PC-3 (cell line): ENCODE results near the gene PPIL4. TPM values are rescaled to one million over a fixed set of nuclear protein-coding genes. Genes with fewer than 3 reads are reported as not detected.

Experiments
- ATAC-seq: fragments of 200-7000 bp; cut with Tn5 transposase; 2 replicates; pipeline ENCODE4 v1.9.1; 2020; ENCODE audit warnings: mild to moderate bottlenecking, moderate library complexity
- BruUV-seq: library from RNA; stranded (reverse); fragments of 400-500 nt; replicated peaks from 2 replicates; lab custom pipeline; 2021; lab: Mats Ljungman, UMichigan
- CTCF ChIA-PET: fragments of 300-600 bp; sonication (Branson Sonifier 250); formaldehyde crosslinking; loops from one replicate; lab custom pipeline; 2022; ENCODE audit warnings: antibody characterized with exemption; lab: Charles Lee
- POLR2A ChIA-PET: fragments of 300-600 bp; sonication (Branson Sonifier 250); formaldehyde crosslinking; loops from one replicate; lab custom pipeline; 2022; ENCODE audit warnings: antibody characterized with exemption; ENCODE audit not compliant: unreplicated experiment; lab: Charles Lee
- DNase-seq: peaks from one replicate; pipeline ENCODE4 v3.0.0-alpha.2; 2015
- H2AFZ ChIP-seq: fragments of 300-600 bp; sonication (generic); 2 replicates; pipeline ENCODE4 v1.6.0; 2016; ENCODE audit warnings: antibody characterized with exemption, low read length
- H3F3A ChIP-seq: fragments of 300-600 bp; sonication (generic); one replicate; pipeline ENCODE4 v1.6.0; 2017; ENCODE audit warnings: antibody characterized with exemption, low read length, control low read depth, mild to moderate bottlenecking; ENCODE audit not compliant: unreplicated experiment
- H3K27ac ChIP-seq: fragments of 300-600 bp; sonication (generic); 2 replicates; pipeline ENCODE4 v1.5.1; 2016; ENCODE audit warnings: mild to moderate bottlenecking, low read length
- H3K27me3 ChIP-seq: fragments of 300-600 bp; sonication (generic); 2 replicates; pipeline ENCODE4 v1.6.1; 2016; ENCODE audit warnings: low read length, mixed read lengths
- H3K36me3 ChIP-seq: fragments of 300-600 bp; sonication (generic); 2 replicates; pipeline ENCODE4 v1.6.1; 2016; ENCODE audit warnings: low read depth, mixed run types, low read length, mixed read lengths
- H3K4me1 ChIP-seq: fragments of 300-600 bp; sonication (generic); 2 replicates; pipeline ENCODE4 v1.5.1; 2016; ENCODE audit warnings: low read length; ENCODE audit not compliant: insufficient read depth
- H3K4me2 ChIP-seq: fragments of 300-600 bp; sonication (generic); 2 replicates; pipeline ENCODE4 v1.6.0; 2016; ENCODE audit warnings: low read length
- H3K4me3 ChIP-seq: fragments of 300-600 bp; sonication (generic); 2 replicates; pipeline ENCODE4 v1.5.1; 2016; ENCODE audit warnings: mild to moderate bottlenecking, low read length, mixed read lengths
- H3K79me2 ChIP-seq: fragments of 300-600 bp; sonication (generic); 2 replicates; pipeline ENCODE4 v1.6.1; 2017; ENCODE audit warnings: low read length, mixed read lengths
- H3K9ac ChIP-seq: fragments of 300-600 bp; sonication (generic); 2 replicates; pipeline ENCODE4 v1.6.0; 2016; ENCODE audit warnings: mild to moderate bottlenecking, low read length
- H3K9me2 ChIP-seq: fragments of 300-600 bp; sonication (generic); replicated peaks from 2 replicates; pipeline ENCODE4 v1.6.1; 2016; ENCODE audit warnings: mixed run types, low read length, mixed read lengths
- H3K9me3 ChIP-seq: fragments of 300-600 bp; sonication (generic); 2 replicates; pipeline ENCODE4 v1.6.1; 2016; ENCODE audit warnings: low read length, mixed read lengths
- H4K20me1 ChIP-seq: fragments of 300-600 bp; sonication (generic); 2 replicates; pipeline ENCODE4 v1.6.1; 2016; ENCODE audit warnings: low read length, mixed read lengths
- CTCF ChIP-seq: fragments of 300-600 bp; sonication (generic); conservative IDR thresholded peaks from 2 replicates; pipeline ENCODE4 v1.5.1; 2017; ENCODE audit warnings: antibody characterized with exemption, low read depth, mild to moderate bottlenecking, low read length
- EZH2 ChIP-seq: fragments of 300-600 bp; sonication (generic); IDR thresholded peaks from one replicate; pipeline ENCODE4 v1.6.1; 2017; ENCODE audit warnings: antibody characterized with exemption, mild to moderate bottlenecking, low read length; ENCODE audit not compliant: unreplicated experiment
- EZH2phosphoT487 ChIP-seq: fragments of 300-600 bp; sonication (generic); IDR thresholded peaks from 2 replicates; pipeline ENCODE4 v1.6.1; 2018; ENCODE audit warnings: mild to moderate bottlenecking, antibody characterized with exemption, low read length, borderline replicate concordance
- intact Hi-C: fragments of 100-400 bp; cut with micrococcal nuclease; formaldehyde crosslinking; loops from 2 replicates; pipeline ENCODE4 v1.9.0; 2023
- total RNA-seq: library from RNA; depleted of rRNA; stranded (reverse); fragments of >200 nt; gene quantifications from 2 replicates; pipeline ENCODE4 v1.2.3, GENCODE V29; 2014

PPIL4 gene
- total RNA-seq, 1 experiment from 2014 or later: 12.8 TPM

DNA sequence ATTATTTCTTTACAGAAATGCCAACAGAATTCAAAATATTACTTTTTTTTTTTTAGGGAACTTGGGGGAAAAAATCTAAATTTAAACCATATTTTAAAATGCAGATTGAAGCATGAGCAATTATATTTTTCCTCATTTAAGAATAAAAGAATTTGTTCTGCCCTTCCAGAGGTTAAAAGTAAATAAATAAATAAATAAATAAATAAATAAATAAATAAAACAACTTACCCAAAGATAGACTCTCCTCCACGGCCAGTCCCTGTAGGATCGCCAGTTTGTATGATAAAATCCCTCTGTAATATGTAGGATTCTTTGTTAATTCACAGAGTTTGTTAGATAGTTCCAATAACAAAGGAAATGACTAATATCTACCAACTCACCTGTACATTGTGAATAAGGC lies 4.7 kb downstream of the PPIL4 start:
- Histone ChIP-seq H3K9me2 (no peaks in the 10 kb centered on the region), H2AFZ (no peak overlapping the region), H3K9ac (no peak overlapping the region), H3K36me3 (peaks cover 11% of the 10 kb centered on the region; the same call in 1 of the 2 replicates), H3K4me2 (no peak overlapping the region), H3K4me3 (no peak overlapping the region), H3K27me3 (no peaks in the 10 kb centered on the region), H3K27ac (no peak overlapping the region), H3K4me1 (peaks cover 9% of the 10 kb centered on the region), H3K79me2 (peaks cover 46% of the 10 kb centered on the region), H4K20me1 (no peaks in the 10 kb centered on the region), H3K9me3 (no peaks in the 10 kb centered on the region), H3F3A (no peaks in the 10 kb centered on the region)
- TF ChIP-seq EZH2: no peak
- TF ChIP-seq CTCF: no peak
- TF ChIP-seq EZH2phosphoT487: no peak
- CTCF ChIA-PET: no interaction called here
- ATAC-seq (no peak), DNase-seq (no peak)
- BruUV-seq: no TSS peak
- intact Hi-C loops: loop anchor here (10.0 kb wide), 1 partner anchor 384 kb away; the partner anchor contains the start of gene RAET1G
- POLR2A ChIA-PET: no interaction called here

DNA sequence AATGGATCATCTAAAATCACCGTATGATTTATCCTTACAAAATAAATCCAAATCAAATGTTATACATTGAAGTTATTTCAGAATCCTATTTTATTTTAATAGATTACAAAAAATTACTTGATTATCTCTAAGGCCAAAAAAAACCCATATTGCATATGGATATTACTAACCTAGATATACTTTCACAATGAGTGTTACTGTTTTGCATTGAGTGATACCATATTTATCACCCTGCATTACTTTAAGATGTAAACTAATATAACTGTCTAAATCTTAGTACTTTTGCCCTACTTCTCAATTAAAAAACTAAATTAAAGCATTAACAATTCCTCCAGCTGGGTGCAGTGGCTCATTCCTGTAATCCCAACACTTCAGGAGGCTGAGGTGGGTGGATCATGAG lies 11.1 kb downstream of the PPIL4 start:
- peaks cover 17% of the 10 kb centered on the region; the same call in 1 of the 2 replicates for H3K36me3 ChIP-seq
- no peak overlapping the region for H3K4me2 ChIP-seq
- H3K4me1 ChIP-seq: no peaks in the 10 kb centered on the region
- H3K79me2 ChIP-seq: no peaks in the 10 kb centered on the region
- no peaks in the 10 kb centered on the region for H4K20me1 ChIP-seq
- DNase-seq (no peak), ATAC-seq (no peak)
- no TSS peak for BruUV-seq
- no peak overlapping the region for H2AFZ ChIP-seq
- no peaks in the 10 kb centered on the region for H3K27me3 ChIP-seq
- no peaks in the 10 kb centered on the region for H3K9me3 ChIP-seq
- ChIA-PET CTCF (no interaction called here), POLR2A (no interaction called here)
- no peak overlapping the region for H3K27ac ChIP-seq
- no peak overlapping the region for H3K9ac ChIP-seq
- intact Hi-C loops: no loop called here
- H3K4me3 ChIP-seq: no peak overlapping the region
- TF ChIP-seq EZH2phosphoT487: no peak
- no peak for TF ChIP-seq EZH2
- TF ChIP-seq CTCF: no peak
- no peaks in the 10 kb centered on the region for H3F3A ChIP-seq
- H3K9me2 ChIP-seq: no peaks in the 10 kb centered on the region

- ChIA-PET CTCF (no interaction called here), POLR2A (no interaction called here)
- no peaks in the 10 kb centered on the region for H3K4me1 ChIP-seq
- H3K79me2 ChIP-seq: no peaks in the 10 kb centered on the region
- peaks cover 11% of the 10 kb centered on the region; the same call in 1 of the 2 replicates for H3K36me3 ChIP-seq
- H3K9ac ChIP-seq: no peak overlapping the region
- H3K27me3 ChIP-seq: no peaks in the 10 kb centered on the region
- H3K9me2 ChIP-seq: no peaks in the 10 kb centered on the region
- intact Hi-C loops: no loop called here
- H4K20me1 ChIP-seq: no peaks in the 10 kb centered on the region
- H3K9me3 ChIP-seq: no peaks in the 10 kb centered on the region
- DNase-seq (no peak), ATAC-seq (no peak)
- H3K4me3 ChIP-seq: no peak overlapping the region
- H2AFZ ChIP-seq: no peak overlapping the region
- H3F3A ChIP-seq: no peaks in the 10 kb centered on the region
- BruUV-seq: no TSS peak
- TF ChIP-seq CTCF (no peak), EZH2 (no peak), EZH2phosphoT487 (no peak)
- H3K4me2 ChIP-seq: no peak overlapping the region
- no peak overlapping the region for H3K27ac ChIP-seq
Measured at GRCh38 chr6:149529650-149530049, 16.2 kb downstream of the PPIL4 start.
